Tibial nerve (tissue), 4 donors: Measurements from ENCODE around the gene SLC7A10.

Experiments
- CTCF ChIP-seq, 5 experiments: fragments of 200-600 bp in 3 of 5; fragments of 450-650 bp in 2 of 5; sonication (generic) in 3 of 5; IDR thresholded peaks; one replicate each; pipeline ENCODE4 v1.5.1; 2016 to 2019; ENCODE audit warnings: antibody characterized with exemption in 5 of 5, mild to moderate bottlenecking in 3 of 5, moderate library complexity in 2 of 5
- EP300 ChIP-seq, 2 donors: sonication (generic); formaldehyde crosslinking; IDR thresholded peaks; one replicate each; pipeline ENCODE4 v1.6.1; 2017; ENCODE audit warnings: antibody characterized with exemption in 2 of 2, mild to moderate bottlenecking in 1 of 2

GRCh38 chr19:33233056-33233873 is 7.6 kb upstream of the SLC7A10 start:
- no peak for TF ChIP-seq CTCF (IDR thresholded peaks at IDR 0.05)
- no peak for TF ChIP-seq EP300 (IDR thresholded peaks at IDR 0.05)
